ENCODE results near the gene TINAGL1. TPM values are rescaled to one million over a fixed set of nuclear protein-coding genes. Genes with fewer than 3 reads are reported as not detected.

The TINAGL1 gene
- total and polyA plus RNA-seq, 2 of the 13 experiments (the other 11 are each of a cell fraction or from before 2014, with no cell fraction given) = 24.7 to 76.8 TPM

DNA sequence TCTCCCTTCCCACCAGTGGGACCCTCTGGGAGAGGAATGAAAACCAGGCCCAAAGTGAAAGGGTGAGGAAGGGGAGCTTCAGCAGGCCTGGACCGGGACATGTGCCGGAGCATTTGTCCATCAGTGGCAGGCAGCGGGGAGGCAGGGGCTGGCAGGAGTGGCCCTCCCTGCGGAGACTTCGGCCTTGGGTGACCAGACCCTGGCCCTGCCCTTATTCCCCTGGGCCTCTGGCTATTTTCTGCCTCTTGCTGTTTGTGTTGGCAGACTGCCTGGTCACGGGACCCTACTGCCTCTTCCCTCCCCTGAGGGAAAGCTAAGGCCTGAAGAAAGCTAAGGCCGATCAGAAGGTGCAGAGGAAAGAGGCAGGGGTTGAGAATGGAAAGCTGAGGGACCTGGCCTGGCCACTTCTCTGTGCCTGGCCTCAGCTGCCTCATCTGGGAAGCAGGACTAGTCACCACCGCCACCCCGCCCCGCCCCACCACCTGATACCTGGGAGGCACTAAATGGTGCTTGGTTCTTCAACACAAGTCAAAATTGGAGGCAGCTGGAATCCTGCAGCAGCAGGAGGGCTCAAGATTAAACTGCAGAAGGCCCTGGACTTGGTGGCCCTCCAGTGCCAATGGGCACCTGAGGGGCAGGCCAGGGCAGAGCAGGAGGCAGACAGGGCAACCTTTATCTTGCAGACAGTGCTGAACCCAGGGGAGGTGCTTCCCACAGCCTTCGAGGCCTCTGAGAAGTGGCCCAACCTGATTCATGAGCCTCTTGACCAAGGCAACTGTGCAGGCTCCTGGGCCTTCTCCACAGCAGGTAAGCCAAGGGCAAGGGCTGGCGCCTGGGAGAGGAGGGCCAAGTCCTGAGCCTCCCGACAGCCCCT lies 7.9 kb downstream of the TINAGL1 start (continued):
- TF ChIP-seq, protein P1, sequence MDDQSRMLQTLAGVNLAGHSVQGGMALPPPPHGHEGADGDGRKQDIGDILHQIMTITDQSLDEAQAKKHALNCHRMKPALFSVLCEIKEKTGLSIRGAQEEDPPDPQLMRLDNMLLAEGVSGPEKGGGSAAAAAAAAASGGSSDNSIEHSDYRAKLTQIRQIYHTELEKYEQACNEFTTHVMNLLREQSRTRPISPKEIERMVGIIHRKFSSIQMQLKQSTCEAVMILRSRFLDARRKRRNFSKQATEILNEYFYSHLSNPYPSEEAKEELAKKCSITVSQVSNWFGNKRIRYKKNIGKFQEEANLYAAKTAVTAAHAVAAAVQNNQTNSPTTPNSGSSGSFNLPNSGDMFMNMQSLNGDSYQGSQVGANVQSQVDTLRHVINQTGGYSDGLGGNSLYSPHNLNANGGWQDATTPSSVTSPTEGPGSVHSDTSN (CRISPR knock-in tag; IDR thresholded peaks at IDR 0.05; ENCODE audit: borderline replicate concordance) = no peak
- TF ChIP-seq MAZ (IDR thresholded peaks at IDR 0.05; ENCODE audit: borderline replicate concordance, low read depth, low read length) (no peak), MAZ (CRISPR knock-in tag; IDR thresholded peaks at IDR 0.05; ENCODE audit: low read depth) (no peak), ZNF180 (CRISPR knock-in tag; IDR thresholded peaks at IDR 0.05; ENCODE audit: borderline replicate concordance, low read depth) (no peak), ZNF260 (CRISPR knock-in tag; IDR thresholded peaks at IDR 0.05; ENCODE audit: borderline replicate concordance, low read depth) (no peak), ZFP1 (CRISPR knock-in tag; IDR thresholded peaks at IDR 0.05) (no peak), ZNF577 (CRISPR knock-in tag; IDR thresholded peaks at IDR 0.05; ENCODE audit: borderline replicate concordance, low read depth) (no peak), MEF2D (CRISPR knock-in tag; IDR thresholded peaks at IDR 0.05) (peak; percentile 92), MTA1 (CRISPR knock-in tag; IDR thresholded peaks at IDR 0.05; ENCODE audit: borderline replicate concordance) (peak; percentile 82; the same call in 1 of the 2 replicates), CCAR2 (optimal IDR thresholded peaks at IDR 0.05; ENCODE audit: low read depth, low read length) (no peak), HOXA3 (CRISPR knock-in tag; IDR thresholded peaks at IDR 0.05) (peak; percentile 48; the same call in 1 of the 2 replicates), ZNF337 (CRISPR knock-in tag; IDR thresholded peaks at IDR 0.05; ENCODE audit: borderline replicate concordance, low read depth) (no peak), DNMT1 (CRISPR knock-in tag; IDR thresholded peaks at IDR 0.05) (no peak)
- TF ChIP-seq, protein P2, sequence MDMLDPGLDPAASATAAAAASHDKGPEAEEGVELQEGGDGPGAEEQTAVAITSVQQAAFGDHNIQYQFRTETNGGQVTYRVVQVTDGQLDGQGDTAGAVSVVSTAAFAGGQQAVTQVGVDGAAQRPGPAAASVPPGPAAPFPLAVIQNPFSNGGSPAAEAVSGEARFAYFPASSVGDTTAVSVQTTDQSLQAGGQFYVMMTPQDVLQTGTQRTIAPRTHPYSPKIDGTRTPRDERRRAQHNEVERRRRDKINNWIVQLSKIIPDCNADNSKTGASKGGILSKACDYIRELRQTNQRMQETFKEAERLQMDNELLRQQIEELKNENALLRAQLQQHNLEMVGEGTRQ (IDR thresholded peaks at IDR 0.05; ENCODE audit: low read depth, low read length) = no peak
- TF ChIP-seq, protein P2 (CRISPR knock-in tag; IDR thresholded peaks at IDR 0.05; ENCODE audit: borderline replicate concordance) = peak; percentile 67; the same call in 1 of the 2 replicates
- TF ChIP-seq, protein P3, sequence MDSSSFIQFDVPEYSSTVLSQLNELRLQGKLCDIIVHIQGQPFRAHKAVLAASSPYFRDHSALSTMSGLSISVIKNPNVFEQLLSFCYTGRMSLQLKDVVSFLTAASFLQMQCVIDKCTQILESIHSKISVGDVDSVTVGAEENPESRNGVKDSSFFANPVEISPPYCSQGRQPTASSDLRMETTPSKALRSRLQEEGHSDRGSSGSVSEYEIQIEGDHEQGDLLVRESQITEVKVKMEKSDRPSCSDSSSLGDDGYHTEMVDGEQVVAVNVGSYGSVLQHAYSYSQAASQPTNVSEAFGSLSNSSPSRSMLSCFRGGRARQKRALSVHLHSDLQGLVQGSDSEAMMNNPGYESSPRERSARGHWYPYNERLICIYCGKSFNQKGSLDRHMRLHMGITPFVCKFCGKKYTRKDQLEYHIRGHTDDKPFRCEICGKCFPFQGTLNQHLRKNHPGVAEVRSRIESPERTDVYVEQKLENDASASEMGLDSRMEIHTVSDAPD (CRISPR knock-in tag; IDR thresholded peaks at IDR 0.05) = no peak
- TF ChIP-seq, protein P4, sequence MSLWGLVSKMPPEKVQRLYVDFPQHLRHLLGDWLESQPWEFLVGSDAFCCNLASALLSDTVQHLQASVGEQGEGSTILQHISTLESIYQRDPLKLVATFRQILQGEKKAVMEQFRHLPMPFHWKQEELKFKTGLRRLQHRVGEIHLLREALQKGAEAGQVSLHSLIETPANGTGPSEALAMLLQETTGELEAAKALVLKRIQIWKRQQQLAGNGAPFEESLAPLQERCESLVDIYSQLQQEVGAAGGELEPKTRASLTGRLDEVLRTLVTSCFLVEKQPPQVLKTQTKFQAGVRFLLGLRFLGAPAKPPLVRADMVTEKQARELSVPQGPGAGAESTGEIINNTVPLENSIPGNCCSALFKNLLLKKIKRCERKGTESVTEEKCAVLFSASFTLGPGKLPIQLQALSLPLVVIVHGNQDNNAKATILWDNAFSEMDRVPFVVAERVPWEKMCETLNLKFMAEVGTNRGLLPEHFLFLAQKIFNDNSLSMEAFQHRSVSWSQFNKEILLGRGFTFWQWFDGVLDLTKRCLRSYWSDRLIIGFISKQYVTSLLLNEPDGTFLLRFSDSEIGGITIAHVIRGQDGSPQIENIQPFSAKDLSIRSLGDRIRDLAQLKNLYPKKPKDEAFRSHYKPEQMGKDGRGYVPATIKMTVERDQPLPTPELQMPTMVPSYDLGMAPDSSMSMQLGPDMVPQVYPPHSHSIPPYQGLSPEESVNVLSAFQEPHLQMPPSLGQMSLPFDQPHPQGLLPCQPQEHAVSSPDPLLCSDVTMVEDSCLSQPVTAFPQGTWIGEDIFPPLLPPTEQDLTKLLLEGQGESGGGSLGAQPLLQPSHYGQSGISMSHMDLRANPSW (CRISPR knock-in tag; IDR thresholded peaks at IDR 0.05; ENCODE audit: borderline replicate concordance) = no peak
- TF ChIP-seq, protein P5, sequence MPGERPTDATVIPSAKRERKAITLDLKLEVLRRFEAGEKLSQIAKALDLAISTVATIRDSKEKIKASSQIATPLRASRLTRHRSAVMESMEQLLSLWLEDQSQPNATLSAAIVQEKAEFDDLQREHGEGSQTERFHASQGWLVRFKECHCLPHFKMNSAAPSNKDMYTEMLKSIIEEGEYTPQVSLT (CRISPR knock-in tag; IDR thresholded peaks at IDR 0.05; ENCODE audit: borderline replicate concordance, low read depth) = no peak

All from HepG2 (cell line).